ENCODE results near the gene KLF7.

KLF7 gene
- total RNA-seq: 17.8 to 129 (median 31.8) reads per million in 18 experiments

GRCh38 chr2:207165121-207166038 is at the start of gene KLF7:
KLF7 (minus strand) TSS chr2:207165948; CDS start chr2:207165568, 380 bp downstream.
- peak; percentile 9 to 32 for DNase-seq

DNA sequence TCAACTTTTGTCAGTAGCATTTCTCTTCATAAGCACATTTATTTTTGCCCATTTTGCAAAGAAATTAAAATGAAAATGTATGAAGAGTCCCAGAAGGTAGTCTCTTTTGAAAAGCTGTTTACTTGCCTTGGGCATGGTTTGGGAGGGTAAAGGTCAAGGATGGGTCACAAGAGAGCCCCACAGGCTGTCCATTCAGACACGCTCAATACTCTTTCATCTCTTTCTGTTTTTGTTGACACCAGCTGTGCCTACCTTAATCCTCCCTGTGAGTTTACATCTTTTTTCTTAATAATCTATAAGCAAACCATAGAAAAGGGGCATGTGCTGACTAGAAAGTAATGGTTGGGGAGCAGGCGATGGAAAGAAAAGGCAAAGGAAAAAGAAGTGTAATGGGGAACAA is 49.6 kb upstream of the KLF7 start:
- no peak for DNase-seq

DNA sequence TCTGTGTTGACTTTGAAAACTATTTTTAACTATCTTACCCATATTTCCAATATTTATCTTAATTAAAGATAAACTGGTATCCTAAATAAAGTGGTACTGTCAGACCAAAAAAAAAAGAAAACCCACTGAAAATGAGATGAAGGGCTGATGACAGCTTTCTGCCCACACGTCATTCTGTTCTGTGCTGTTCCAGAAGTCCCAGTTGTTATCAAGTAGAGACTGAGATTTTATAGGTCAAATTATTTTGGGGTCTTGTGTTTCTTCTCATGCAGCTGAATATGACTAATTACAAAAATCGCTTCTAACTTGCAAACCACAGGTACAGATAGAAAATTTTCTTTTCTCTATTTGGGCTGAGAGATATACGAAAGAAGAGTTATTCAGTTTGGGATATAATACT is 48.7 kb upstream of the KLF7 start:
- no peak for DNase-seq

GRCh38 chr2:207206011-207206410 is 40.3 kb upstream of the KLF7 start:
- no peak for DNase-seq

- no peak for DNase-seq
These were observed 39.6 kb upstream of the KLF7 start for GRCh38 chr2:207205173-207205957.

- no peak for DNase-seq
These were observed 37.3 kb upstream of the KLF7 start for GRCh38 chr2:207203056-207203455.

DNA sequence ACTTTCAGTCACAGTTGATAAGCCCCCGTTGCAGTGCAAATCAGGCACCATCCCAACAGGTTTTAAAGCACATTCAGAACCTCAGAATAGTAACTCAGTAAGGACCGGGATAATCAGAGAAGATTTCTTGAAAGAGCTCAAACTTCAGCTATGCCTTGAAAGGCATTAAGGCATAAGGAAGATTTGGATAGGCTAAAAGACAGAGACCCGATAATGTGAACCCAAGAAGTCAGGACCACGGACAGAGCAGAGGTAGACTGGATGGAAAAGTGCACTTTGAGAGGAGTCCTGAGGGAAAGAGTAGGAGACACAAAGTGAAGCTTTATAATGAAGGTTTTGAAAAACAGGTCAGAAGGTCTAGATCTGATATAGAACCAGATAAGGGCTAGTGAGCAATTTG is 36.9 kb upstream of the KLF7 start:
- no peak for DNase-seq

DNA sequence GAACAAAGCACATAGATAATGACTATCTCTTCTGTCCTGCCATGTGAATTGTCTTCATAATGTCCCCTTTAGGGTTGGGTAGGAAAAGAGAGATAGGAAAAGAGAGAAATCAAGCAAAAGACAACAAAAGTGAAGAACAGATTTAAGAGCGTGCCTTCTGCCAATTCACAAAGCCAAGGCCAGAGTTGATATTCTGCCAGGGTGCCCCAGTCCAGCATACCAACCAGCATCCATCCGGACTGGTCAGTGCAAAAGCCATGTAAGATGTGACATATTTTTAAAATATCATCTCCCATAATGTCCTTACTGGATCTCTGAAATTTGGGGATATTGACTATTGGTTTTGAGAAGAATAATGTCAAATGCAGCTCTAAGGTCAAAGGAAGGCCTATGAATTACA is 35.7 kb upstream of the KLF7 start:
- DNase-seq: no peak

DNA sequence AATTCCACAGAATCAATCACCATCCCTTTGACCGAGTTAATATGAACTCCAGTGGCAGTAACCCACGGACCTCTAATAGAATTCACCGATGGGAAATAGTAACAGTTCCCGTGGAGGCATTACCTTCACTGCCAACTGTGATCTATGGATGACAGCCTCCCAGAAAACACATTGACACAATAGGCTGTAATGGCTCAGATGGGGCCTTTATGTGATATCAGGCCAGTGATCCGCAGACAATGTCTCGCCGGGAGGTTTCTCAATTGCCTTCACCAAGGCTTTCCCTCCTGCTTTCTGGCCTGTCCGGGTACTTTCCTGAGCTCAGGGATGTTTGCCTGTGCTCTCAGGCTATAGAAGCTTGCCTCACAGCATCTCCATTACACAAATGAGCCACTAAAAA is 34.4 kb upstream of the KLF7 start:
- DNase-seq: no peak

DNA sequence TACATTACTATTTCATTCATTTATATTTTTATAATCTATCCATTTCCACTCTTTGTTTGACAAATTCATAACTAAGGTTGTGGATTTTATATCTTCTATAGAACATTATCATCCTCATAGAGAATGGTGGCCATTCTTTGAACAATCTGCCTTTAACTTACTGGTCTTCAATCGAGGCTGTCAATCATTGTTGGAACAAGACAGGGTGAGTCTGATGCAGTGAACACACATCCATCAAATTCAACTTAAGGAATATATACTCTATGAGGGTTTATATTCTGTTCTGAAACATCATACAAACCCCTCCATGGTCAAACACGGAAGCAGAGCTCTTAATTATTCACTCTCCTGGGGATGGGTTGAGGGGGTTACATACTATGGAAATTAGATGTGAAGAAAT is 28.3 kb upstream of the KLF7 start:
- no peak for DNase-seq

GRCh38 chr2:207188626-207189419 is 23.1 kb upstream of the KLF7 start:
- DNase-seq: no peak

GRCh38 chr2:207185372-207185771 is 19.6 kb upstream of the KLF7 start:
- DNase-seq: no peak

GRCh38 chr2:207184768-207185167 is 19.0 kb upstream of the KLF7 start:
- DNase-seq: no peak

- DNase-seq: no peak
These were observed 18.6 kb upstream of the KLF7 start for GRCh38 chr2:207184348-207184747.

DNA sequence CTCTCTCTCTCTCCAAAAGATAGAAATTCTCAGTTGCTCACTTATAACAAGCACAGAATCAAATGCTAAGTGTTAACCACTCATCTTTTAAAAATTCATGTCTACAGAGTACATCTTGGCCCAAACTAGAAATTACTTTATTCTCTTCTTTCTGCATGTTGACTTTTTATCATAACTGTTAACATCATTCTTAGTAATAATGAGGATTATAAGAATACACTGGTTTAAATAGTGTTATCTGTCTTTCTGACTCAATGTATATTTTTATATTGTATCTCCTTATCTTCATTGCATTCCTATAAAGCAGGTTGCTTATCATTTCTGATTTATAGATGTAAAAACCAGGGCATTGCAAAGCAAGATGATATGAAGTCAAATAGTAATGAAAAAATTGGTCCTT is 17.8 kb upstream of the KLF7 start:
- DNase-seq: no peak

DNA sequence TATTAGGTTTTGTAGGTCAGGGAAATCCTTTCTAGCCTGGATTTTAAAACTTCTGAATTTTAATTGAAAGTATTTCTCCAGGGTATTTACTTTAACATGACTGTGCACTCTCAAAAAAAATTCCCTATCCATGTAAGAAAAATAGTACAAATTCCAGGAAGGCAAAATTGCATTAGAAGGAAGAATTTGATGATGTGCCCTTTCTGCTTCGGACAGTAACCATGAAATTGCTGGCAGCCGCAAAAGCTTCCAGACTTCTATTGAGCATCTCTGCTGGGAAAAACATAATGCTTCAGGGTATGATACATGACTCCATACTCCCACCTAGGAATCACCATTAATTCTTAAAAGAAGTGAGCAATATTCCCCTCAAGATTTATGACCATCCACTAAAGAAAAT is 17.2 kb upstream of the KLF7 start:
- no peak for DNase-seq

DNA sequence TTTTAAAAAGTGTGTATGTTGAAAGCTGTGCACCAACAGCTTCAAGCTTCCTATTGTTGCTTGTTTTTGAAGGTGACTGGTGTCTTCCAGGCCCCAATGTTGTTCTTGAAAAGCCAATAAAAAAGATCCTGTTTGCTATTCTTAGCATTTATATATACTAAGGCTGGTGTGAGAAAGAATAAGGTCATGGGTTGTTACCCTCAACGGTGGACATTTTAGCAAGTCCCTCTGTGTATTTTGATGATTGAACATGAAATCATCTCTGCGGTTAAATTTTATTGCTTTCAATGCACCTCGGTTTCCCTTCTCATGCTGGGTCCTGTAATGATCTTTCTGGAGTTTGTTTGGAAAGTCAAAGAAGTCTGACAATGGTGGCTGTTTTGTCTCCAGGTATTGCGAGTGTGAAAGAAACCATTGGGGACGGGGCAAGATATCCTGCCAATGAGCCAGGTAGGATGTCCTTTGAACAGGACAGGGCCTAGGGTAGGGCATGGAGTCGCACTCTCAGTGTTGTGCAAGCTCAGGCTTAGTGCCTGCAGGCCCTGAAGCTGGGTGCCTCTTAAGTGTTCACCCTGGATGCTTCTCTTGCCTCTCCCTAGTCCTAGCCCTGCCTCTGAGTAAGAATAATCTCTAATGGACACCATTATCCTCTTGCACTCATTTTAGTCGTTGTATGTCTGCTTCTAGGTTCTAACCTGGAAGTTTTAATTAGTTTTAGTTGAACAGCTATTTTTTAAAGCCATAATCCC is 16.0 kb upstream of the KLF7 start:
- DNase-seq: no peak

GRCh38 chr2:207180741-207181140 is 15.0 kb upstream of the KLF7 start:
- DNase-seq: no peak

DNA sequence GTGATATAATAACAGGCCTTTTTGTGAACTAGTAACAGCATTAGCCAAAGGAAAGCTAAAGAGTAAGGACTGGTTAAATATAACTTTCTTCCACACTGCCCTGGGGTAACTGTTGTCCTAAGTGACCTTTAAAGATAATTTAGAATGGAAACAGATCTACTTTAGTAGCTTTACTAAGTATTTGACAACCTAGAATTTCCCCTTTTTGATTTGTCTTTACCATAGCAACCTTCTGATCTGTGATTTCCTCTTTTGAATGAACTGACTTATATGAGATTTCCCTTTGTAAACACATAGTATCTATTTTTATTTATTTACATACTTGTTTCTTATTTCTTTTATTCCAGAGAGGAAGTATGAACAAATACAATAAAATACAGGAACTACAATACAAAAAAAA is 10.5 kb upstream of the KLF7 start:
- DNase-seq: peak; percentile 14 to 77

- DNase-seq: no peak
These were observed 7.9 kb upstream of the KLF7 start for GRCh38 chr2:207173641-207174040.

- DNase-seq: peak; percentile 94 to 97
These were observed 1.6 kb upstream of the KLF7 start for GRCh38 chr2:207167099-207167923.
